ENCODE data around the gene FXR2.

Gene FXR2

DNA sequence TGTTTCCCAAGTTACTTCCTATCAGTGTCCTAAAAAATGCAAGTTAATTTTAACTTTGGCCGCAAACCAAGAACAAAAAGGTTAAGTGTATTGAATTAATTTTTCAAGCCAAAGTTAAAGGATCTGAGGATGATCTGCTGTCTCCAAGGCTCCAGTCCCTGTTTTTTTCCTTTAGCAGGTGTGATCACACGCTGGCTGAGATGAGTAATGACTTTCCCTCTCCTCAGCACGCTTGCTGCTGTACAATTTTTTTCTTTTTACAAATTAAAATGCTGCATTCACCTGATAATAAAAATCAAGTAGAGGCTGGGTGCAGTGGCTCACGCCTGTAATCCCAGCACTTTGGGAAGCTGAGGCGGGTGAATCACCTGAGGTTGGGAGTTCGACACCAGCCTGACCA is 69.8 kb downstream of the FXR2 start:
- no peak for DNase-seq

Data from NCI-H146 (cell line).